ENCODE measurements around the gene RREB1. TPM values are rescaled to one million over a fixed set of nuclear protein-coding genes. Genes with fewer than 3 reads are reported as not detected.

The RREB1 gene
- total and polyA plus RNA-seq, 2 of the 4 experiments (the other 2 are of a cell fraction): 8.4 to 14.5 TPM

GRCh38 chr6:7247828-7248227, 140.1 kb downstream of the RREB1 start:
- Histone ChIP-seq H3K9me1 (ENCODE audit: insufficient read depth, low read length) (no peaks in the 10 kb centered on the region), H4K8ac (ENCODE audit: low read depth in 2 of 2, low read length in 2 of 2) (no peak overlapping the region), H3K36me3 (ENCODE audit: control insufficient read depth, insufficient read depth, low read length) (peaks cover 46% of the 10 kb centered on the region), H2AK9ac (replicated peaks; ENCODE audit: low read depth, low read length, poor library complexity) (peak overlapping the region; percentile 40), H4K20me1 (ENCODE audit: insufficient read depth, low read length) (peaks cover 11% of the 10 kb centered on the region), H2BK5ac (ENCODE audit: low read depth, low read length, poor library complexity, severe bottlenecking) (no peak overlapping the region), H3K9me3 (ENCODE audit: control insufficient read depth, insufficient read depth, low read length) (no peaks in the 10 kb centered on the region), H3K27ac (ENCODE audit: insufficient read depth, low read length) (no peak overlapping the region), H3K4me1 (ENCODE audit: control insufficient read depth, insufficient read depth, low read length) (peaks cover 3% of the 10 kb centered on the region), H3K4me3 (ENCODE audit: insufficient read depth, low read depth, low read length) (no peak overlapping the region), H2BK120ac (ENCODE audit: low read depth, low read length) (no peak overlapping the region), H2AK5ac (ENCODE audit: low read depth, low read length) (no peak overlapping the region), H3K4ac (ENCODE audit: low read depth, low read length) (no peak overlapping the region), H4K91ac (ENCODE audit: insufficient read depth, low read depth, low read length) (no peak overlapping the region), H2BK20ac (ENCODE audit: low read depth, low read length) (no peak overlapping the region), H3K23ac (ENCODE audit: low read depth, low read length) (no peak overlapping the region), H3K79me1 (ENCODE audit: low read depth in 1 of 2, low read length in 2 of 2) (peaks cover 6 to 37% of the 10 kb centered on the region in 2 experiments; a peak in 2 of 4 replicates), H2BK15ac (ENCODE audit: low read depth, low read length) (no peak overlapping the region), H3K14ac (replicated peaks; ENCODE audit: low read depth, low read length) (no peak overlapping the region), H3K56ac (ENCODE audit: extremely low read depth, insufficient read depth, low read length) (no peak overlapping the region), H3K18ac (ENCODE audit: low read depth, low read length) (no peak overlapping the region), H3K9ac (ENCODE audit: low read depth, low read length) (no peak overlapping the region), H4K5ac (ENCODE audit: low read depth, low read length) (no peak overlapping the region), H2AFZ (replicated peaks; ENCODE audit: low read length, poor library complexity) (no peak overlapping the region), H3K27me3 (ENCODE audit: control insufficient read depth, insufficient read depth, low read length) (no peaks in the 10 kb centered on the region), H3K4me2 (ENCODE audit: low read depth, low read length) (no peak overlapping the region)
- DNase-seq (no peak), ATAC-seq (ENCODE audit: low read depth) (no peak)
- no TSS peak for BruUV-seq (replicated peaks)
- ChIA-PET POLR2A (ENCODE audit: unreplicated experiment) (no interaction called here), CTCF (no interaction called here)
- in situ Hi-C loops (cut with MboI; ENCODE audit: low sequenced_read_pairs) (loop anchor here (5.0 to 10.0 kb wide), 2 partner anchors 526 to 573 kb away; no protein-coding TSS in a partner anchor), dilution Hi-C loops (cut with HindIII; ENCODE audit: low sequenced_read_pairs, unreplicated experiment) (no loop called here), intact Hi-C loops (cut with micrococcal nuclease) (loop anchor here (10.0 kb wide), 1 partner anchor 333 kb away; no protein-coding TSS in a partner anchor)
- TF ChIP-seq NFE2L2 (IDR thresholded peaks at IDR 0.05; ENCODE audit: low read depth, low read length) (no peak), RAD21 (IDR thresholded peaks at IDR 0.05; ENCODE audit: low read length) (no peak), FOS (IDR thresholded peaks at IDR 0.05; ENCODE audit: low read depth, low read length) (no peak), USF2 (IDR thresholded peaks at IDR 0.05; ENCODE audit: low read depth, low read length) (no peak), ELK1 (IDR thresholded peaks at IDR 0.05; ENCODE audit: borderline replicate concordance, low read depth, low read length) (no peak), CEBPB (IDR thresholded peaks at IDR 0.05; ENCODE audit: low read depth, low read length) (no peak), MXI1 (IDR thresholded peaks at IDR 0.05; ENCODE audit: borderline replicate concordance, low read depth, low read length) (no peak), MAZ (IDR thresholded peaks at IDR 0.05; ENCODE audit: borderline replicate concordance, low read depth, low read length) (no peak), CHD1 (IDR thresholded peaks at IDR 0.05; ENCODE audit: low read depth, low read length) (no peak), CTCF (conservative IDR thresholded peaks at IDR 0.05; ENCODE audit: low read depth, low read length) (no peak), RFX5 (IDR thresholded peaks at IDR 0.05; ENCODE audit: low read depth, low read length) (no peak), SMC3 (IDR thresholded peaks at IDR 0.05; ENCODE audit: low read depth, low read length) (no peak), MAFK (IDR thresholded peaks at IDR 0.05; ENCODE audit: low read depth, low read length) (no peak), RCOR1 (IDR thresholded peaks at IDR 0.05; ENCODE audit: insufficient replicate concordance, low read length) (no peak), BHLHE40 (IDR thresholded peaks at IDR 0.05; ENCODE audit: low read depth, low read length) (no peak), POLR2A (IDR thresholded peaks at IDR 0.05; ENCODE audit: low read depth, low read length) (no peak)
- WGBS, 2 experiments (ENCODE audit: extremely low coverage in 2 of 2, insufficient read length in 1 of 2): 100% methylated on average over 1 of the region's 13 CpGs; no CpG with 5 or more reads in 1 of the 2 experiments
